A549 (cell line): Measurements from ENCODE around the gene ANGPT4. TPM values are rescaled to one million over a fixed set of nuclear protein-coding genes. Genes with fewer than 3 reads are reported as not detected.

Source experiments
- ATAC-seq, 2 experiments: fragments of 200-7000 bp in 1 of 2; fragments of >200 bp in 1 of 2; cut with Nextera tagmentation in 1 of 2; cut with Tn5 transposase in 1 of 2; 3 replicates each; pipeline versions ENCODE4 v1.8.0 to v1.9.1; 2018 to 2020; ENCODE audit warnings: mild to moderate bottlenecking in 1 of 2, moderate library complexity in 1 of 2
- CTCF ChIA-PET: fragments of 300-600 bp; sonication (Branson Sonifier 250); formaldehyde crosslinking; extraction: SDS; loops from one replicate; lab custom pipeline; 2021; ENCODE audit warnings: antibody characterized with exemption, inconsistent platforms; lab: Yijun Ruan, JAX
- POLR2A ChIA-PET: fragments of 350-600 bp; formaldehyde crosslinking; extraction: SDS; loops from one replicate; lab custom pipeline; 2021; ENCODE audit warnings: antibody characterized with exemption, inconsistent platforms; lab: Yijun Ruan, JAX
- DNase-seq, 2 experiments: peaks; one replicate each; pipeline versions ENCODE4 v3.0.0 to v3.0.0-alpha.2; 2011 to 2016; ENCODE audit warnings: low read depth in 1 of 2, low spot score in 1 of 2
- FAIRE-seq: peaks from 2 replicates; lab custom pipeline; 2011; peaks lifted over from hg19 to GRCh38; lab: Jason Lieb, UNC
- H3K27ac ChIP-seq, 2 experiments: fragments of >200 bp; sonication (Bioruptor Twin); formaldehyde crosslinking; 3 replicates each; pipeline ENCODE4 v1.5.1; 2016 to 2017
- H3K4me1 ChIP-seq: fragments of >200 bp; sonication (Bioruptor Twin); formaldehyde crosslinking; 3 replicates; pipeline ENCODE4 v1.6.1; 2016
- H3K4me2 ChIP-seq: fragments of >200 bp; sonication (Bioruptor Twin); formaldehyde crosslinking; 3 replicates; pipeline ENCODE4 v1.6.1; 2016
- H3K4me3 ChIP-seq: fragments of >200 bp; sonication (Bioruptor Twin); formaldehyde crosslinking; 3 replicates; pipeline ENCODE4 v1.5.1; 2016
- H3K9me3 ChIP-seq: fragments of >200 bp; sonication (Bioruptor Twin); formaldehyde crosslinking; 3 replicates; pipeline ENCODE4 v1.6.1; 2016
- BCL3 ChIP-seq: fragments of >200 bp; sonication (Bioruptor Twin); formaldehyde crosslinking; IDR thresholded peaks from 3 replicates; pipeline ENCODE4 v1.6.1; 2016
- BHLHE40 ChIP-seq: IDR thresholded peaks from 2 replicates; pipeline ENCODE4 v1.6.1; 2012; ENCODE audit warnings: low read depth, low read length, inconsistent platforms
- CBX2 ChIP-seq: fragments of 200-600 bp; sonication (generic); IDR thresholded peaks from 2 replicates; pipeline ENCODE4 v1.6.1; 2016; ENCODE audit warnings: low read depth, mild to moderate bottlenecking, borderline replicate concordance
- CEBPB ChIP-seq, 2 experiments: fragments of >200 bp in 1 of 2; sonication (Bioruptor Twin) in 1 of 2; formaldehyde crosslinking in 1 of 2; IDR thresholded peaks; 2 replicates each; pipeline ENCODE4 v1.6.1; 2012 to 2016
- E2F6 ChIP-seq: IDR thresholded peaks from 2 replicates; pipeline ENCODE4 v1.6.1; 2012; ENCODE audit warnings: low read depth, borderline replicate concordance
- EHMT2 ChIP-seq: fragments of 200-600 bp; sonication (generic); IDR thresholded peaks from 2 replicates; pipeline ENCODE4 v1.6.1; 2016; ENCODE audit warnings: antibody characterized with exemption, low read depth, mild to moderate bottlenecking, moderate library complexity
- FOSL2 ChIP-seq, 2 experiments: fragments of 450-650 bp in 1 of 2; fragments of >200 bp in 1 of 2; sonication (Bioruptor Twin) in 1 of 2; formaldehyde crosslinking; IDR thresholded peaks; 2 replicates each; pipeline versions ENCODE4 v1.5.0 to v1.6.1; 2016 to 2020; ENCODE audit warnings: mild to moderate bottlenecking in 1 of 2, moderate library complexity in 1 of 2
- HDAC2 ChIP-seq: fragments of 200-600 bp; sonication (generic); IDR thresholded peaks from 2 replicates; pipeline ENCODE4 v1.6.1; 2016
- HEYL ChIP-seq: fragments of 250-450 bp; sonication (Bioruptor Pico); IDR thresholded peaks from 2 replicates; pipeline ENCODE4 v1.8.0; 2021; ENCODE audit warnings: mild to moderate bottlenecking, moderate library complexity
- HOXA7 ChIP-seq: fragments of 250-450 bp; sonication (Bioruptor Pico); IDR thresholded peaks from 2 replicates; pipeline ENCODE4 v1.5.0; 2020; ENCODE audit warnings: mild to moderate bottlenecking, moderate library complexity
- HOXB13 ChIP-seq: fragments of 250-450 bp; sonication (Bioruptor Pico); IDR thresholded peaks from 2 replicates; pipeline ENCODE4 v1.5.0; 2020; ENCODE audit warnings: low read depth, mild to moderate bottlenecking, moderate library complexity
- HOXB5 ChIP-seq: fragments of 250-450 bp; sonication (Bioruptor Pico); IDR thresholded peaks from 2 replicates; pipeline ENCODE4 v1.5.0; 2020; ENCODE audit warnings: mild to moderate bottlenecking, moderate library complexity
- JUN ChIP-seq, 2 experiments: fragments of >200 bp; sonication (Bioruptor Twin); formaldehyde crosslinking; IDR thresholded peaks; 2 replicates in 1 of 2; 3 replicates in 1 of 2; pipeline ENCODE4 v1.6.1; 2016 to 2017
- JUNB ChIP-seq: fragments of >200 bp; sonication (Bioruptor Twin); formaldehyde crosslinking; IDR thresholded peaks from 2 replicates; pipeline ENCODE4 v1.6.1; 2016
- MAX ChIP-seq: IDR thresholded peaks from 2 replicates; pipeline ENCODE4 v1.6.1; 2012
- MAZ ChIP-seq: fragments of 150-350 bp; IDR thresholded peaks from 2 replicates; pipeline ENCODE4 v1.6.1; 2014; ENCODE audit warnings: antibody characterized with exemption, low read depth, low read length, borderline replicate concordance
- MYC ChIP-seq: IDR thresholded peaks from 2 replicates; pipeline ENCODE4 v1.6.1; 2012; ENCODE audit warnings: mild to moderate bottlenecking, inconsistent platforms, low read length, improper control_type of control experiment, borderline replicate concordance
- NFE2L2 ChIP-seq: fragments of 150-350 bp; conservative IDR thresholded peaks from 2 replicates; pipeline ENCODE4 v1.6.1; 2014; ENCODE audit warnings: low read length
- NPAS2 ChIP-seq: fragments of 250-450 bp; sonication (Bioruptor Pico); IDR thresholded peaks from 2 replicates; pipeline ENCODE4 v1.8.0; 2022; ENCODE audit warnings: mild to moderate bottlenecking, moderate library complexity, borderline replicate concordance
- PBX3 ChIP-seq: IDR thresholded peaks from 2 replicates; pipeline ENCODE4 v1.6.1; 2012
- POLR2AphosphoS2 ChIP-seq: conservative IDR thresholded peaks from 2 replicates; pipeline ENCODE4 v1.6.1; 2012; ENCODE audit warnings: low read length, improper control_type of control experiment, inconsistent platforms
- RAD21 ChIP-seq, 2 experiments: fragments of >200 bp in 1 of 2; sonication (Bioruptor Twin) in 1 of 2; formaldehyde crosslinking in 1 of 2; IDR thresholded peaks in 1 of 2; conservative IDR thresholded peaks in 1 of 2; 2 replicates in 1 of 2; 3 replicates in 1 of 2; pipeline ENCODE4 v1.6.1; 2012 to 2018; ENCODE audit warnings: inconsistent platforms in 1 of 2
- REST ChIP-seq: fragments of 200-600 bp; sonication (generic); IDR thresholded peaks from 2 replicates; pipeline ENCODE4 v1.6.1; 2016; ENCODE audit warnings: antibody characterized with exemption, mild to moderate bottlenecking, moderate library complexity
- RFX5 ChIP-seq: fragments of 450-650 bp; IDR thresholded peaks from 2 replicates; pipeline ENCODE4 v1.7.1; 2014; ENCODE audit warnings: antibody characterized with exemption, mild to moderate bottlenecking, moderate library complexity
- SREBF2 ChIP-seq: fragments of 450-650 bp; IDR thresholded peaks from 2 replicates; pipeline ENCODE4 v1.6.1; 2014; ENCODE audit warnings: mild to moderate bottlenecking, moderate library complexity
- TP53 ChIP-seq: fragments of 250-450 bp; sonication (Bioruptor Pico); IDR thresholded peaks from 2 replicates; pipeline ENCODE4 v1.5.0; 2021; ENCODE audit warnings: mild to moderate bottlenecking, moderate library complexity
- USF2 ChIP-seq: fragments of 450-650 bp; IDR thresholded peaks from 2 replicates; pipeline ENCODE4 v1.6.1; 2014; ENCODE audit warnings: antibody characterized with exemption
- WGBS: methylation state at CpG from one replicate; pipeline ENCODE4 v1.1.6; 2017; ENCODE audit errors: missing lambda C conversion rate; 5-methylcytosine and 5-hydroxymethylcytosine counted together
- polyA plus RNA-seq, 4 experiments: library from polyadenylated mRNA; depleted of rRNA in 3 of 4; stranded (reverse); fragments of >200 nt; fragmentation: RNase III in 1 of 4; extraction: RNeasy Plus Mini Kit Qiagen cat#74134 plus additional on column Dnase treatment in 1 of 4; gene quantifications; 2 replicates in 3 of 4; 3 replicates in 1 of 4; pipeline ENCODE4 v1.2.3, GENCODE V29; 2011 to 2017

Gene ANGPT4
- polyA plus RNA-seq, 2 of the 4 experiments (the other 2 are of a cell fraction), result 0.04 TPM; not detected in 1

- H3K4me3 ChIP-seq, result no peak overlapping the region
- CTCF ChIA-PET, result interaction anchor here (0.7 to 5.6 kb wide), 4 partner anchors 38 to 198 kb away, joined by 3 to 25 read pairs (median 15); no protein-coding TSS in a partner anchor
- TF ChIP-seq HEYL (CRISPR knock-in tag) (no peak), JUNB (no peak), CEBPB (IDR thresholded peaks at IDR 0.05) (no peak), PBX3 (no peak), FOSL2 (IDR thresholded peaks at IDR 0.05) (no peak), FOSL2 (CRISPR knock-in tag; IDR thresholded peaks at IDR 0.05) (no peak), RAD21 (conservative IDR thresholded peaks at IDR 0.05 in 1 of 2, IDR thresholded peaks at IDR 0.05 in 1 of 2) (no peak), REST (no peak), HOXB5 (no peak), MAZ (no peak), BCL3 (no peak), USF2 (no peak), HDAC2 (no peak), MAX (no peak), BHLHE40 (no peak), HOXB13 (CRISPR knock-in tag) (no peak), TP53 (no peak), SREBF2 (no peak), MYC (no peak)
- POLR2A ChIA-PET, result no interaction called here
- H3K4me1 ChIP-seq, result peaks cover 15% of the 10 kb centered on the region
- no peak for FAIRE-seq
- H3K27ac ChIP-seq, result peak overlapping the region in 1 of 2 experiments; percentile 61; a peak in 3 of 6 replicates
- H3K4me2 ChIP-seq, result peak overlapping the region; percentile 35
- DNase-seq, result no peak
- WGBS, result 41% methylated on average over 9 of the region's 9 CpGs
- no peaks in the 10 kb centered on the region for H3K9me3 ChIP-seq
- ATAC-seq, result peak in 1 of 2 experiments; percentile 43; a peak in 3 of 6 replicates
Observed at GRCh38 chr20:910132-910869, 5.8 kb downstream of the ANGPT4 start.

GRCh38 chr20:909641-910040 lies 6.5 kb downstream of the ANGPT4 start:
- H3K4me3 ChIP-seq, result no peak overlapping the region
- H3K27ac ChIP-seq, result no peak overlapping the region
- no peaks in the 10 kb centered on the region for H3K9me3 ChIP-seq
- CTCF ChIA-PET, result interaction anchor here (1.0 to 3.3 kb wide), 4 partner anchors 15 to 199 kb away, joined by 3 to 25 read pairs (median 4); no protein-coding TSS in a partner anchor
- POLR2A ChIA-PET, result no interaction called here
- WGBS, result 27% methylated on average over 3 of the region's 3 CpGs
- no peak overlapping the region for H3K4me2 ChIP-seq
- FAIRE-seq (no peak), ATAC-seq (no peak), DNase-seq (no peak)
- TF ChIP-seq JUN (IDR thresholded peaks at IDR 0.05) (no peak), MAX (no peak), NPAS2 (no peak), USF2 (no peak), HOXB5 (no peak), RFX5 (no peak), EHMT2 (no peak), POLR2AphosphoS2 (no peak), CEBPB (IDR thresholded peaks at IDR 0.05) (no peak), HOXA7 (no peak), E2F6 (no peak), JUNB (no peak), NFE2L2 (no peak), CBX2 (no peak)
- peaks cover 15% of the 10 kb centered on the region for H3K4me1 ChIP-seq
